K562 (cell line): ENCODE results near the gene TIMM17A. TPM values are rescaled to one million over a fixed set of nuclear protein-coding genes. Genes with fewer than 3 reads are reported as not detected.

ENCODE experiments used
- ATAC-seq: fragments of 200-7000 bp; cut with Tn5 transposase; 3 replicates; pipeline ENCODE4 v1.9.1; 2020; ENCODE audit warnings: moderate library complexity
- BruUV-seq: library from RNA; stranded (reverse); fragments of 400-500 nt; replicated peaks from 2 replicates; lab custom pipeline; 2021; lab: Mats Ljungman, UMichigan
- CTCF ChIA-PET: fragments of 300-600 bp; formaldehyde crosslinking; extraction: SDS; loops from one replicate; lab custom pipeline; 2021; ENCODE audit warnings: low intra/inter-chr PET ratio; lab: Yijun Ruan, JAX
- POLR2A ChIA-PET: fragments of 300-600, 350-650 bp; sonication (Branson Sonifier 250); formaldehyde crosslinking; extraction: SDS; loops from one replicate; lab custom pipeline; 2021; ENCODE audit warnings: antibody characterized with exemption, inconsistent platforms; lab: Yijun Ruan, JAX
- DNase-seq, 4 experiments: peaks; one replicate each; pipeline versions ENCODE4 v3.0.0 to v3.0.0-alpha.2; 2011 to 2018; ENCODE audit warnings: low spot score in 3 of 4, mixed read lengths in 3 of 4; ENCODE audit errors: extremely low read depth in 1 of 4
- FAIRE-seq: peaks from 2 replicates; lab custom pipeline; 2011; peaks lifted over from hg19 to GRCh38; lab: Jason Lieb, UNC
- H2AFZ ChIP-seq: 2 replicates; pipeline ENCODE4 v1.6.0; 2011; ENCODE audit warnings: low read depth, low read length, control low read depth, inconsistent platforms
- H3K27ac ChIP-seq: fragments of 200-600 bp; 3 replicates; pipeline ENCODE4 v1.8.0; 2011; ENCODE audit warnings: low read depth, mild to moderate bottlenecking, control low read depth, inconsistent platforms, low read length, moderate library complexity, mixed read lengths; ENCODE audit errors: extremely low read depth
- H3K27me3 ChIP-seq, 2 experiments: fragments of 300-600 bp in 1 of 2; 2 replicates in 1 of 2; 3 replicates in 1 of 2; pipeline versions ENCODE4 v1.6.0 to v1.8.0; 2011; ENCODE audit warnings: inconsistent platforms in 2 of 2, low read length in 2 of 2, mild to moderate bottlenecking in 1 of 2, mixed read lengths in 1 of 2, moderate library complexity in 1 of 2; ENCODE audit not compliant: control insufficient read depth in 2 of 2, insufficient read depth in 2 of 2
- H3K36me3 ChIP-seq: fragments of 300-600 bp; 3 replicates; pipeline ENCODE4 v1.8.0; 2011; ENCODE audit warnings: mild to moderate bottlenecking, low read length, inconsistent platforms; ENCODE audit not compliant: control insufficient read depth, insufficient read depth
- H3K4me1 ChIP-seq, 2 experiments: fragments of 200-600 bp in 1 of 2; replicated peaks in 1 of 2; 2 replicates in 1 of 2; 3 replicates in 1 of 2; pipeline versions ENCODE4 v1.5.1 to v1.8.0; 2011; ENCODE audit warnings: inconsistent platforms in 2 of 2, low read length in 2 of 2, mild to moderate bottlenecking in 1 of 2, mixed read lengths in 1 of 2, moderate library complexity in 1 of 2; ENCODE audit not compliant: control insufficient read depth in 2 of 2, insufficient read depth in 2 of 2
- H3K4me2 ChIP-seq: 2 replicates; pipeline ENCODE4 v1.6.1; 2011; ENCODE audit warnings: low read length, control low read depth, inconsistent platforms, mixed read lengths; ENCODE audit not compliant: insufficient read depth
- H3K4me3 ChIP-seq: fragments of 200-600 bp; sonication (generic), shearing (Covaris generic); 2 replicates; pipeline ENCODE4 v1.5.1; 2016; ENCODE audit warnings: control low read depth, inconsistent platforms
- H3K79me2 ChIP-seq: fragments of 200-600 bp; 3 replicates; pipeline ENCODE4 v1.8.0; 2011; ENCODE audit warnings: low read length, inconsistent platforms; ENCODE audit not compliant: control insufficient read depth, insufficient read depth
- H3K9ac ChIP-seq, 2 experiments: 2 replicates each; pipeline versions ENCODE4 v1.6.0 to v1.6.1; 2011; ENCODE audit warnings: low read depth in 2 of 2, low read length in 2 of 2, control low read depth in 1 of 2, inconsistent platforms in 1 of 2, mild to moderate bottlenecking in 1 of 2, mixed read lengths in 1 of 2; ENCODE audit not compliant: insufficient read depth in 1 of 2
- H3K9me1 ChIP-seq: one replicate; pipeline ENCODE4 v1.6.0; 2011; ENCODE audit warnings: inconsistent platforms, mild to moderate bottlenecking, low read length, moderate library complexity; ENCODE audit not compliant: control insufficient read depth, insufficient read depth
- H3K9me3 ChIP-seq: replicated peaks from 2 replicates; pipeline ENCODE4 v1.5.1; 2011; ENCODE audit warnings: low read depth, low read length, inconsistent platforms; ENCODE audit not compliant: control insufficient read depth, insufficient read depth
- H4K20me1 ChIP-seq: replicated peaks from 2 replicates; pipeline ENCODE4 v1.6.1; 2011; ENCODE audit warnings: low read length, inconsistent platforms, mixed read lengths; ENCODE audit not compliant: control insufficient read depth, insufficient read depth
- BACH1 ChIP-seq: fragments of 200-800 bp; sonication (Bioruptor generic); IDR thresholded peaks from 2 replicates; pipeline ENCODE4 v1.6.1; 2016; ENCODE audit warnings: missing genetic modification characterization, missing compliant biosample characterization
- BCOR ChIP-seq: fragments of 450-650 bp; IDR thresholded peaks from 2 replicates; pipeline ENCODE4 v1.6.1; 2016
- CBFA2T3 ChIP-seq: fragments of 450-650 bp; IDR thresholded peaks from 2 replicates; pipeline ENCODE4 v1.6.1; 2017
- ELK3 ChIP-seq: fragments of 450-650 bp; formaldehyde crosslinking; IDR thresholded peaks from 2 replicates; pipeline ENCODE4 v1.4.0; 2020; ENCODE audit warnings: mild to moderate bottlenecking
- EP400 ChIP-seq: fragments of 450-650 bp; IDR thresholded peaks from 2 replicates; pipeline ENCODE4 v1.6.1; 2017; ENCODE audit warnings: antibody characterized with exemption, mild to moderate bottlenecking, moderate library complexity
- MAFF ChIP-seq: IDR thresholded peaks from 2 replicates; pipeline ENCODE4 v1.6.1; 2012; ENCODE audit warnings: low read length, improper control_type of control experiment
- RBM25 ChIP-seq: fragments of 200-400 bp; formaldehyde crosslinking; IDR thresholded peaks from 2 replicates; pipeline ENCODE4 v1.6.1; 2018; ENCODE audit warnings: low read length, low read depth, moderate library complexity; ENCODE audit not compliant: severe bottlenecking
- SPI1 ChIP-seq: IDR thresholded peaks from 2 replicates; pipeline ENCODE4 v1.6.1; 2011; ENCODE audit warnings: low read depth, low read length, control low read depth, borderline replicate concordance
- U2AF1 ChIP-seq: fragments of 200-400 bp; formaldehyde crosslinking; optimal IDR thresholded peaks from 2 replicates; pipeline ENCODE3; 2017; ENCODE audit warnings: mild to moderate bottlenecking, low read depth, low read length, moderate library complexity
- ZBED1 ChIP-seq: IDR thresholded peaks from 2 replicates; pipeline ENCODE4 v1.6.1; 2014
- ZC3H8 ChIP-seq: fragments of 450-650 bp; IDR thresholded peaks from 2 replicates; pipeline ENCODE4 v1.6.1; 2017
- ZNF316 ChIP-seq: fragments of 450-650 bp; IDR thresholded peaks from 2 replicates; pipeline ENCODE4 v1.6.1; 2016
- WGBS: fragments of 100-300 bp; shearing (Covaris generic); methylation state at CpG from one replicate; pipeline ENCODE4 v1.1.6; 2016; ENCODE audit warnings: low coverage, mixed read lengths; ENCODE audit not compliant: insufficient coverage; ENCODE audit errors: missing lambda C conversion rate; 5-methylcytosine and 5-hydroxymethylcytosine counted together
- in situ Hi-C: fragments of 300-500 bp; cut with MboI; formaldehyde crosslinking; loops from 4 replicates; pipeline ENCODE4 v1.15.0; 2018; ENCODE audit warnings: inconsistent platforms, mixed read lengths
- intact Hi-C: fragments of 100-400 bp; cut with micrococcal nuclease; formaldehyde crosslinking; loops from 2 replicates; pipeline ENCODE4 v1.14.2; 2022
- polyA plus RNA-seq, 8 experiments: library from polyadenylated mRNA; depleted of rRNA in 4 of 8; stranded (reverse) in 5 of 8; unstranded in 3 of 8; fragments of >200 nt; fragmentation: Nextera tagmentation in 2 of 8; fragmentation: Illumina TruSeq in 1 of 8; extraction: Ambion mirVana in 2 of 8; extraction: Trizol in 1 of 8; gene quantifications; 2 replicates each; pipeline versions ENCODE4 v1.2.1 to v1.2.3, GENCODE V29; 2011 to 2014; ENCODE audit warnings: inconsistent platforms in 1 of 8, missing spikeins in 1 of 8
- total RNA-seq, 7 experiments: library from RNA; depleted of rRNA in 6 of 7; stranded (reverse); fragments of >200 nt in 6 of 7; fragmentation: Illumina TruSeq in 2 of 7; extraction: Trizol in 2 of 7; gene quantifications; 2 replicates each; pipeline versions ENCODE4 v1.2.1 to v1.2.3, GENCODE V29; 2011 to 2021; ENCODE audit warnings: low replicate concordance in 1 of 7
- TF ChIP-seq, protein P1 (sequence below): sonication (generic); formaldehyde crosslinking; IDR thresholded peaks from 2 replicates; pipeline ENCODE4 v1.8.0; 2022; ENCODE audit warnings: mild to moderate bottlenecking, missing genetic modification reagents, borderline replicate concordance
- TF ChIP-seq, protein P2 (sequence below): fragments of 450-650 bp; IDR thresholded peaks from 2 replicates; pipeline ENCODE4 v1.6.1; 2017; ENCODE audit warnings: antibody characterized with exemption, mild to moderate bottlenecking
- TF ChIP-seq, protein P3 (sequence below), 2 experiments: fragments of 450-650 bp in 1 of 2; sonication (generic) in 1 of 2; formaldehyde crosslinking in 1 of 2; IDR thresholded peaks in 1 of 2; conservative IDR thresholded peaks in 1 of 2; 2 replicates each; pipeline versions ENCODE4 v1.6.1 to v1.8.1; 2016 to 2023; ENCODE audit warnings: mild to moderate bottlenecking in 2 of 2, moderate library complexity in 2 of 2, inconsistent platforms in 1 of 2, missing genetic modification reagents in 1 of 2

The TIMM17A gene
- total and polyA plus RNA-seq, 9 of the 15 experiments (the other 6 are each of a cell fraction or from before 2014, with no cell fraction given), result 116 to 744 (median 180) TPM

DNA sequence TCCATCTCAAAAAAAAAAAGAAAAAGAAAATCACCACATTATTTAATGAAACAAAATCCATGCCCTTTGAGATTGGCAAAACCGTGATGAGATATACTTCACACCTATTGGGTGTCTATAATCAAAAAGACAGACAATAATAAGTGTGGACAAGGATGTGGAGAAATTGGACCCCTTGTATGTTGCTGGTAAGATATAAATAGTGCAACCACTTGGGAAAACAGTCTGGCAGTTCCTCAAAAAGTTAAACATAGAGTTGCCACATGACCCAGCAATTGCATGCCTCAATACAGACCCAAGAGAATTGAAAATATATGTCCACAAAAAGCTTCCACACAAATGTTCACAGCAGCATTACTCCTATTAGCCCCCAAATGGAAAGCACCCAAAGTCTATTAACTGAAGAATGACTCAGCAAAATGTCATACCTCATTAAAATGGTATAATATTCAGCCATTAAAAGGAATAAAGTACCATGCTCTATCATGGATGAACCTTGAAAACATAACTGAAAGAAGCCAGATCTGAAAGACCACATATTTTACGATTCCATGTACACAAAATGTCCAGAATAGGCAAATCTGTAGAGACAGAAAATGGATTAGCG is 33.2 kb upstream of the TIMM17A start:
- Histone ChIP-seq H3K27me3 (no peaks in the 10 kb centered on the region), H3K4me1 (peaks cover 25 to 37% of the 10 kb centered on the region in 2 experiments), H2AFZ (peak overlapping the region; percentile 46), H3K9ac (no peak overlapping the region), H3K9me3 (no peaks in the 10 kb centered on the region), H4K20me1 (no peaks in the 10 kb centered on the region), H3K4me3 (no peak overlapping the region), H3K27ac (peak overlapping the region; percentile 4; the same call in 1 of the 3 replicates), H3K79me2 (no peaks in the 10 kb centered on the region), H3K36me3 (no peaks in the 10 kb centered on the region), H3K9me1 (no peaks in the 10 kb centered on the region), H3K4me2 (no peak overlapping the region)
- CTCF ChIA-PET, result no interaction called here
- FAIRE-seq, result no peak
- no TSS peak for BruUV-seq
- intact Hi-C loops, result no loop called here
- POLR2A ChIA-PET, result no interaction called here
- in situ Hi-C loops, result no loop called here
- WGBS, result 77% methylated on average over 3 of the region's 3 CpGs
- ATAC-seq, result no peak
- DNase-seq, result no peak
- TF ChIP-seq ZNF316 (peak; percentile 97), BACH1 (tag) (peak; percentile 92), ELK3 (CRISPR knock-in tag) (no peak), EP400 (0 out of 2 replicates have a peak, but pooled peaks have one; percentile 21), CBFA2T3 (no peak), ZC3H8 (no peak), RBM25 (peak; percentile 33), MAFF (peak; percentile 96), ZBED1 (no peak), U2AF1 (no peak), BCOR (peak; percentile 26; the same call in 1 of the 2 replicates), SPI1 (peak; percentile 60; the same call in 1 of the 2 replicates)
- TF ChIP-seq, protein P1, sequence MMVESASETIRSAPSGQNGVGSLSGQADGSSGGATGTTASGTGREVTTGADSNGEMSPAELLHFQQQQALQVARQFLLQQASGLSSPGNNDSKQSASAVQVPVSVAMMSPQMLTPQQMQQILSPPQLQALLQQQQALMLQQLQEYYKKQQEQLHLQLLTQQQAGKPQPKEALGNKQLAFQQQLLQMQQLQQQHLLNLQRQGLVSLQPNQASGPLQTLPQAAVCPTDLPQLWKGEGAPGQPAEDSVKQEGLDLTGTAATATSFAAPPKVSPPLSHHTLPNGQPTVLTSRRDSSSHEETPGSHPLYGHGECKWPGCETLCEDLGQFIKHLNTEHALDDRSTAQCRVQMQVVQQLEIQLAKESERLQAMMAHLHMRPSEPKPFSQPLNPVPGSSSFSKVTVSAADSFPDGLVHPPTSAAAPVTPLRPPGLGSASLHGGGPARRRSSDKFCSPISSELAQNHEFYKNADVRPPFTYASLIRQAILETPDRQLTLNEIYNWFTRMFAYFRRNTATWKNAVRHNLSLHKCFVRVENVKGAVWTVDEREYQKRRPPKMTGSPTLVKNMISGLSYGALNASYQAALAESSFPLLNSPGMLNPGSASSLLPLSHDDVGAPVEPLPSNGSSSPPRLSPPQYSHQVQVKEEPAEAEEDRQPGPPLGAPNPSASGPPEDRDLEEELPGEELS, result no peak
- TF ChIP-seq, protein P2, sequence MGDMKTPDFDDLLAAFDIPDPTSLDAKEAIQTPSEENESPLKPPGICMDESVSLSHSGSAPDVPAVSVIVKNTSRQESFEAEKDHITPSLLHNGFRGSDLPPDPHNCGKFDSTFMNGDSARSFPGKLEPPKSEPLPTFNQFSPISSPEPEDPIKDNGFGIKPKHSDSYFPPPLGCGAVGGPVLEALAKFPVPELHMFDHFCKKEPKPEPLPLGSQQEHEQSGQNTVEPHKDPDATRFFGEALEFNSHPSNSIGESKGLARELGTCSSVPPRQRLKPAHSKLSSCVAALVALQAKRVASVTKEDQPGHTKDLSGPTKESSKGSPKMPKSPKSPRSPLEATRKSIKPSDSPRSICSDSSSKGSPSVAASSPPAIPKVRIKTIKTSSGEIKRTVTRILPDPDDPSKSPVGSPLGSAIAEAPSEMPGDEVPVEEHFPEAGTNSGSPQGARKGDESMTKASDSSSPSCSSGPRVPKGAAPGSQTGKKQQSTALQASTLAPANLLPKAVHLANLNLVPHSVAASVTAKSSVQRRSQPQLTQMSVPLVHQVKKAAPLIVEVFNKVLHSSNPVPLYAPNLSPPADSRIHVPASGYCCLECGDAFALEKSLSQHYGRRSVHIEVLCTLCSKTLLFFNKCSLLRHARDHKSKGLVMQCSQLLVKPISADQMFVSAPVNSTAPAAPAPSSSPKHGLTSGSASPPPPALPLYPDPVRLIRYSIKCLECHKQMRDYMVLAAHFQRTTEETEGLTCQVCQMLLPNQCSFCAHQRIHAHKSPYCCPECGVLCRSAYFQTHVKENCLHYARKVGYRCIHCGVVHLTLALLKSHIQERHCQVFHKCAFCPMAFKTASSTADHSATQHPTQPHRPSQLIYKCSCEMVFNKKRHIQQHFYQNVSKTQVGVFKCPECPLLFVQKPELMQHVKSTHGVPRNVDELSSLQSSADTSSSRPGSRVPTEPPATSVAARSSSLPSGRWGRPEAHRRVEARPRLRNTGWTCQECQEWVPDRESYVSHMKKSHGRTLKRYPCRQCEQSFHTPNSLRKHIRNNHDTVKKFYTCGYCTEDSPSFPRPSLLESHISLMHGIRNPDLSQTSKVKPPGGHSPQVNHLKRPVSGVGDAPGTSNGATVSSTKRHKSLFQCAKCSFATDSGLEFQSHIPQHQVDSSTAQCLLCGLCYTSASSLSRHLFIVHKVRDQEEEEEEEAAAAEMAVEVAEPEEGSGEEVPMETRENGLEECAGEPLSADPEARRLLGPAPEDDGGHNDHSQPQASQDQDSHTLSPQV, result peak; percentile 80
- TF ChIP-seq, protein P3, sequence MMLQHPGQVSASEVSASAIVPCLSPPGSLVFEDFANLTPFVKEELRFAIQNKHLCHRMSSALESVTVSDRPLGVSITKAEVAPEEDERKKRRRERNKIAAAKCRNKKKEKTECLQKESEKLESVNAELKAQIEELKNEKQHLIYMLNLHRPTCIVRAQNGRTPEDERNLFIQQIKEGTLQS (IDR thresholded peaks at IDR 0.05), result peak; percentile 17; the same call in 1 of the 2 replicates
- TF ChIP-seq, protein P3 (CRISPR knock-in tag; conservative IDR thresholded peaks at IDR 0.05), result no peak
